Lung (tissue), 12 donors: Measurements from ENCODE around the gene ALDH7A1. TPM values are rescaled to one million over a fixed set of nuclear protein-coding genes. Genes with fewer than 3 reads are reported as not detected.

ENCODE experiments used
- ATAC-seq: fragments of 200-7000 bp; cut with Tn5 transposase; one replicate; pipeline ENCODE4 v1.9.1; 2020; ENCODE audit warnings: moderate number of reproducible peaks; ENCODE audit not compliant: insufficient read depth, low FRiP score
- DNase-seq, 3 donors: peaks; one replicate each; pipeline ENCODE4 v3.0.0-alpha.2; 2013 to 2017
- H3K27ac ChIP-seq, 2 donors: one replicate each; pipeline ENCODE4 v1.5.1; 2013; ENCODE audit warnings: mild to moderate bottlenecking in 2 of 2, moderate library complexity in 2 of 2, control low read depth in 1 of 2, inconsistent platforms in 1 of 2, low read depth in 1 of 2, low read length in 1 of 2
- H3K27me3 ChIP-seq, 3 donors: one replicate each; pipeline ENCODE4 v1.5.1; 2013; ENCODE audit warnings: low read length in 2 of 3; ENCODE audit not compliant: control insufficient read depth in 3 of 3, insufficient read depth in 3 of 3
- H3K36me3 ChIP-seq, 4 donors: one replicate each; pipeline ENCODE4 v1.5.1; 2013; ENCODE audit warnings: low read length in 4 of 4, mild to moderate bottlenecking in 1 of 4, moderate library complexity in 1 of 4; ENCODE audit not compliant: control insufficient read depth in 4 of 4, insufficient read depth in 4 of 4
- H3K4me1 ChIP-seq, 5 donors: one replicate each; pipeline ENCODE4 v1.5.1; 2013; ENCODE audit warnings: low read length in 5 of 5, mild to moderate bottlenecking in 2 of 5, moderate library complexity in 1 of 5; ENCODE audit not compliant: control insufficient read depth in 5 of 5, insufficient read depth in 5 of 5
- H3K4me3 ChIP-seq: one replicate; pipeline ENCODE4 v1.5.1; 2013; ENCODE audit warnings: mild to moderate bottlenecking, control low read depth, moderate library complexity
- H3K9ac ChIP-seq, 2 donors: one replicate each; pipeline ENCODE4 v1.5.1; 2013; ENCODE audit warnings: low read length in 2 of 2, control low read depth in 1 of 2; ENCODE audit not compliant: insufficient read depth in 1 of 2
- H3K9me3 ChIP-seq, 4 donors: one replicate each; pipeline ENCODE4 v1.5.1; 2013; ENCODE audit warnings: low read length in 3 of 4, mild to moderate bottlenecking in 1 of 4, moderate library complexity in 1 of 4; ENCODE audit not compliant: control insufficient read depth in 4 of 4, insufficient read depth in 3 of 4
- WGBS, 2 donors: extraction: QIAGEN DNeasy Blood & Tissue Kit; methylation state at CpG; one replicate each; pipeline ENCODE4 v1.1.7; 2013; 5-methylcytosine and 5-hydroxymethylcytosine counted together
- polyA plus RNA-seq, 2 donors: library from polyadenylated mRNA; stranded (reverse); fragments of 200-250 nt; gene quantifications; one replicate each; pipeline ENCODE4 v1.2.1, GENCODE V29; 2013
- total RNA-seq, 2 donors: library from RNA; depleted of rRNA in 1 of 2; stranded (reverse); fragments of >200 nt in 1 of 2; gene quantifications; one replicate each; pipeline ENCODE4 v1.2.1, GENCODE V29; 2014 to 2021
- TF ChIP-seq, protein P1 (sequence below): IDR thresholded peaks from 2 replicates; pipeline ENCODE4 v1.5.1; 2012; ENCODE audit warnings: mild to moderate bottlenecking; ENCODE audit errors: control extremely low read depth, extremely low read depth
- donor health status: control.
- donor health status: control.
- donor health status: Bipolar disorder and iron deficiency.
- donor health status: healthy.
- donor health status: DM: yes; HTN: yes; CAD: no.

The ALDH7A1 gene
- total and polyA plus RNA-seq, 4 donors, result 17.4 to 66.0 (median 38.1) TPM

DNA sequence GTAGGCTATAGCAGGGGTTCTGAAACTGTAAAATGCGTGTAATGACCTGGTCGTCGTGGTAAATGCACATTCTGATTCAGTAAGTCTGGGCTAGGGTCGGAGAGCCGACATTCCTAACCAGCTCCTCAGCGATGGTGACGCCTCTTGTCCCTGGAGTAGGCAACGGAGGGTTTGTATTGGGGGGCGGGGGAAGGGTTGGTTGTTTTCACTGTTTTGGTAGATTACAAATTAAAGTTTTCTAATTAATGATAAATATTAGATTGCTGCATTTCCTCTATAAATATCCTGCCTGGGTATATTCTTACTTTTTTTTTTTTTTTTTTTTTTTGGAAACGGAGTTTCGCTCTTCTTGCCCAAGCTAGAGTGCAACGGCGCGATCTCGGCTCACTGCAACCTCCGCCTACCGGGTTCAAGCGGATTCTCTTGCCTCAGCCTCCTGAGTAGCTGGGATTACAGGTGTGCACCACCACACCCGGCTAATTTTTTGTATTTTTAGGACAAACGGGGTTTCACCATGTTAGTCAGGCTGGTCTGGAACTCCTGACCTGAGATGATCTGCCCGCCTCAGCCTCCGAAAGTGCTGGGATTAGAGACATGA, 566 bp upstream of the ALDH7A1 start:
- DNase-seq, result no peak
- Histone ChIP-seq H3K9ac (peak overlapping the region; percentile 56 to 65), H3K4me1 (peaks cover 6 to 19% (median 14%) of the 10 kb centered on the region in 5 donors), H3K27ac (peak overlapping the region; percentile 82 to 93), H3K27me3 (no peaks in the 10 kb centered on the region), H3K9me3 (peaks cover 0 to 2% (median 0%) of the 10 kb centered on the region in 4 donors), H3K4me3 (peak overlapping the region; percentile 28), H3K36me3 (peaks cover 0 to 3% (median under 1%) of the 10 kb centered on the region in 4 donors)
- peak; percentile 10 for ATAC-seq
- 59% methylated on average over 21 to 22 of the region's 22 CpGs for whole genome bisulfite sequencing, 2 donors
- TF ChIP-seq, protein P1, sequence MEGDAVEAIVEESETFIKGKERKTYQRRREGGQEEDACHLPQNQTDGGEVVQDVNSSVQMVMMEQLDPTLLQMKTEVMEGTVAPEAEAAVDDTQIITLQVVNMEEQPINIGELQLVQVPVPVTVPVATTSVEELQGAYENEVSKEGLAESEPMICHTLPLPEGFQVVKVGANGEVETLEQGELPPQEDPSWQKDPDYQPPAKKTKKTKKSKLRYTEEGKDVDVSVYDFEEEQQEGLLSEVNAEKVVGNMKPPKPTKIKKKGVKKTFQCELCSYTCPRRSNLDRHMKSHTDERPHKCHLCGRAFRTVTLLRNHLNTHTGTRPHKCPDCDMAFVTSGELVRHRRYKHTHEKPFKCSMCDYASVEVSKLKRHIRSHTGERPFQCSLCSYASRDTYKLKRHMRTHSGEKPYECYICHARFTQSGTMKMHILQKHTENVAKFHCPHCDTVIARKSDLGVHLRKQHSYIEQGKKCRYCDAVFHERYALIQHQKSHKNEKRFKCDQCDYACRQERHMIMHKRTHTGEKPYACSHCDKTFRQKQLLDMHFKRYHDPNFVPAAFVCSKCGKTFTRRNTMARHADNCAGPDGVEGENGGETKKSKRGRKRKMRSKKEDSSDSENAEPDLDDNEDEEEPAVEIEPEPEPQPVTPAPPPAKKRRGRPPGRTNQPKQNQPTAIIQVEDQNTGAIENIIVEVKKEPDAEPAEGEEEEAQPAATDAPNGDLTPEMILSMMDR, result no peak

DNA sequence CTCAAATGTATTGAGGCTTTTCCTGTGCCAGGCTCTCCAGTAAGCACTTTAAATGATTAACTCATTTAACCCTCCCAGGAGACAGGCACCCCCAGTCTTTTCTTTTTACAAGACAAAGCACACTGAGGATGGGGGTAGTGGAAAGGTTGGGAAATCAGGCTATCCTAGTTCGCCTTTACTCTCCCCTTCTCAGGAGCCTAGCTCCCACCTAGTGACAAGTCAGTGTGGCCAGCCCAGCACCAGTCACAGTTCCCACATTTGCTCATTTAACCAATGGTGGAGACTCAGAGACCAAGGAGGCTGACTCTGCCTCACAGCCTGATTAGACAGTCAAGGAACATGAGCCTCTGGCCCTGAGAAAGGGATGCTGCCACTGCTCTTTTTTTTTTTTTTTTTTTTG, 3.5 kb downstream of the ALDH7A1 start:
- H3K9ac ChIP-seq, result no peak overlapping the region
- H3K4me3 ChIP-seq, result no peak overlapping the region
- DNase-seq (no peak), ATAC-seq (no peak)
- TF ChIP-seq, protein P1, result no peak
- H3K27ac ChIP-seq, result no peak overlapping the region
- H3K9me3 ChIP-seq, result no peaks in the 10 kb centered on the region
- peaks cover 3 to 9% (median 6%) of the 10 kb centered on the region in 4 donors for H3K36me3 ChIP-seq
- 96 to 100% methylated on average over 1 of the region's 1 CpG for WGBS, 2 donors
- no peaks in the 10 kb centered on the region for H3K27me3 ChIP-seq
- H3K4me1 ChIP-seq, result peaks cover 2 to 17% (median 14%) of the 10 kb centered on the region in 5 donors

DNA sequence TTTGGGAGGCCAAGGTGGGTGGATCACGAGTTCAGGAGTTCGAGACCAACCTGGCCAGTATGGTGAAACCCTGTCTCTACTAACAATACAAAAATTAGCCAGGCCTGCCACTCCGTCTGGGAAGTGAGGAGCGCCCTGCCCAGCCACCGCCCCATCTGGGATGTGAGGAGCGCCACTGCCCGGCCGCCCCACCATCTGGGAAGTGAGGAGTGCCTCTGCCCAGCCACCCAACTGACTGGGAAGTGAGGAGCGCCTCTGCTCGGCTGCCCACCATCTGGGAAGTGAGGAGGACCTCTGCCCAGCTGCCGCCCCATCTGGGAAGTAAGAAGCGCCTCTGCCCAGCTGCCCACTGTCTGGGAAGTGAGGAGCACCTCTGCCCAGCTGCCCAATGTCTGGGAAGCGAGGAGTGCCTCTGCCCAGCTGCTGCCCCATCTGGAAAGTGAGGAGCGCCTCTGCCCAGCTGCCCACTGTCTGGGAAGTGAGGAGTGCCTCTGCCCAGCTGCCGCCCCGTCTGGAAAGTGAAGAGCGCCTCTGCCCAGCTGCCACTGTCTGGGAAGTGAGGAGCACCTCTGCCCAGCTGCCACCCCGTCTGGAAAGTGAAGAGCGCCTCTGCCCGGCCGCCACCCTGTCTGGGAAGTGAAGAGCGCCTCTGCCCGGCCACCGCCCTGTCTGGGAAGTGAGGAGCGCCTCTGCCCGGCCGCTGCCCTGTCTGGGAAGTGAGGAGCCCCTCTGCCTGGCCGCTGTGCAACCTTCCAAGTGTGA, 5.3 kb downstream of the ALDH7A1 start:
- no peak for DNase-seq
- H3K9ac ChIP-seq, result no peak overlapping the region
- H3K27me3 ChIP-seq, result no peaks in the 10 kb centered on the region
- H3K27ac ChIP-seq, result no peak overlapping the region
- 97 to 98% methylated on average over 28 of the region's 28 CpGs for WGBS, 2 donors
- TF ChIP-seq, protein P1, result no peak
- H3K36me3 ChIP-seq, result peaks cover 3 to 12% (median 6%) of the 10 kb centered on the region in 4 donors
- no peaks in the 10 kb centered on the region for H3K9me3 ChIP-seq
- ATAC-seq, result no peak
- H3K4me3 ChIP-seq, result no peak overlapping the region
- peaks cover 2 to 17% (median 14%) of the 10 kb centered on the region in 5 donors for H3K4me1 ChIP-seq
